ENCODE data around the gene SPIN1. TPM values are rescaled to one million over a fixed set of nuclear protein-coding genes. Genes with fewer than 3 reads are reported as not detected.
A peak's percentile ranks its signal among the peaks of the same experiment; 100 is the strongest.

SPIN1 gene
- total RNA-seq, 1 donor from 2014 or later: 29.5 TPM

- intact Hi-C loops (cut with micrococcal nuclease): no loop called here
- Mint-ChIP-seq H3K27me3 (no peaks in the 10 kb centered on the region), H3K4me1 (peaks cover 24% of the 10 kb centered on the region), H3K9me3 (no peaks in the 10 kb centered on the region), H3K27ac (no peak overlapping the region), H3K36me3 (ENCODE audit: low read depth) (peaks cover 17% of the 10 kb centered on the region), H3K4me3 (no peak overlapping the region)
- DNase-seq: no peak
These were observed 8.8 kb downstream of the SPIN1 start for GRCh38 chr9:88396836-88397577.

- Mint-ChIP-seq H3K27ac (no peak overlapping the region), H3K36me3 (ENCODE audit: low read depth) (peaks cover 12% of the 10 kb centered on the region), H3K27me3 (no peaks in the 10 kb centered on the region), H3K4me1 (peaks cover 16% of the 10 kb centered on the region), H3K9me3 (no peaks in the 10 kb centered on the region), H3K4me3 (no peak overlapping the region)
- DNase-seq: no peak
- intact Hi-C loops (cut with micrococcal nuclease): no loop called here
These were observed 9.8 kb downstream of the SPIN1 start for GRCh38 chr9:88398016-88398415.

GRCh38 chr9:88399966-88400365 lies 11.7 kb downstream of the SPIN1 start:
- Mint-ChIP-seq H3K27me3 (no peaks in the 10 kb centered on the region), H3K4me3 (no peak overlapping the region), H3K36me3 (ENCODE audit: low read depth) (peaks cover 12% of the 10 kb centered on the region), H3K9me3 (no peaks in the 10 kb centered on the region), H3K27ac (no peak overlapping the region), H3K4me1 (peaks cover 18% of the 10 kb centered on the region)
- intact Hi-C loops (cut with micrococcal nuclease): no loop called here
- no peak for DNase-seq

GRCh38 chr9:88403340-88403739 lies 15.1 kb downstream of the SPIN1 start:
- Mint-ChIP-seq H3K9me3 (no peaks in the 10 kb centered on the region), H3K27ac (no peak overlapping the region), H3K4me3 (no peak overlapping the region), H3K36me3 (ENCODE audit: low read depth) (peaks cover 14% of the 10 kb centered on the region), H3K4me1 (peaks cover 9% of the 10 kb centered on the region), H3K27me3 (no peaks in the 10 kb centered on the region)
- intact Hi-C loops (cut with micrococcal nuclease): no loop called here
- no peak for DNase-seq

- Mint-ChIP-seq H3K27ac (no peak overlapping the region), H3K27me3 (no peaks in the 10 kb centered on the region), H3K4me1 (peaks cover 9% of the 10 kb centered on the region), H3K9me3 (peaks cover 6% of the 10 kb centered on the region), H3K36me3 (ENCODE audit: low read depth) (peaks cover 23% of the 10 kb centered on the region), H3K4me3 (no peak overlapping the region)
- no peak for DNase-seq
- intact Hi-C loops (cut with micrococcal nuclease): no loop called here
These were observed 17.8 kb downstream of the SPIN1 start for GRCh38 chr9:88406051-88406450.

GRCh38 chr9:88411471-88411870 lies 23.2 kb downstream of the SPIN1 start:
- no peak overlapping the region for H3K27ac Mint-ChIP-seq
- H3K4me3 Mint-ChIP-seq: no peak overlapping the region
- peaks cover 7% of the 10 kb centered on the region for H3K4me1 Mint-ChIP-seq
- no peak for DNase-seq
- H3K27me3 Mint-ChIP-seq: no peaks in the 10 kb centered on the region
- H3K9me3 Mint-ChIP-seq: peaks cover 13% of the 10 kb centered on the region
- H3K36me3 Mint-ChIP-seq (ENCODE audit: low read depth): peaks cover 46% of the 10 kb centered on the region
- intact Hi-C loops (cut with micrococcal nuclease): no loop called here

GRCh38 chr9:88414298-88414697 lies 26.1 kb downstream of the SPIN1 start:
- Mint-ChIP-seq H3K4me1 (peaks cover 20% of the 10 kb centered on the region), H3K9me3 (peaks cover 28% of the 10 kb centered on the region), H3K27ac (no peak overlapping the region), H3K27me3 (no peaks in the 10 kb centered on the region), H3K4me3 (no peak overlapping the region), H3K36me3 (ENCODE audit: low read depth) (peaks cover 64% of the 10 kb centered on the region)
- no peak for DNase-seq
- intact Hi-C loops (cut with micrococcal nuclease): no loop called here

GRCh38 chr9:88418025-88418424 lies 29.8 kb downstream of the SPIN1 start:
- DNase-seq: no peak
- Mint-ChIP-seq H3K4me1 (peaks cover 13% of the 10 kb centered on the region), H3K9me3 (peaks cover 19% of the 10 kb centered on the region), H3K27ac (peak overlapping the region; percentile 61), H3K27me3 (no peaks in the 10 kb centered on the region), H3K4me3 (peak overlapping the region; percentile 24), H3K36me3 (ENCODE audit: low read depth) (peaks cover 73% of the 10 kb centered on the region)
- intact Hi-C loops (cut with micrococcal nuclease): no loop called here

GRCh38 chr9:88418715-88419540 lies 30.7 kb downstream of the SPIN1 start:
- H3K27ac Mint-ChIP-seq: peak overlapping the region; percentile 89
- peaks cover 13% of the 10 kb centered on the region for H3K4me1 Mint-ChIP-seq
- H3K4me3 Mint-ChIP-seq: peak overlapping the region; percentile 3
- peaks cover 73% of the 10 kb centered on the region for H3K36me3 Mint-ChIP-seq (ENCODE audit: low read depth)
- intact Hi-C loops (cut with micrococcal nuclease): no loop called here
- no peaks in the 10 kb centered on the region for H3K27me3 Mint-ChIP-seq
- peaks cover 19% of the 10 kb centered on the region for H3K9me3 Mint-ChIP-seq
- DNase-seq: peak; percentile 72

- intact Hi-C loops (cut with micrococcal nuclease): no loop called here
- H3K9me3 Mint-ChIP-seq: peaks cover 15% of the 10 kb centered on the region
These were observed 32.0 kb downstream of the SPIN1 start for GRCh38 chr9:88420227-88420626.

GRCh38 chr9:88421348-88421747 lies 33.1 kb downstream of the SPIN1 start:
- Mint-ChIP-seq H3K27me3 (no peaks in the 10 kb centered on the region), H3K9me3 (peaks cover 15% of the 10 kb centered on the region)

More at GRCh38 chr9:88420227-88420626, 32.0 kb downstream of the SPIN1 start:
- Mint-ChIP-seq H3K4me1 (peaks cover 13% of the 10 kb centered on the region), H3K27ac (no peak overlapping the region), H3K27me3 (no peaks in the 10 kb centered on the region), H3K36me3 (ENCODE audit: low read depth) (peaks cover 66% of the 10 kb centered on the region), H3K4me3 (no peak overlapping the region)
- no peak for DNase-seq

GRCh38 chr9:88425538-88425950 lies 37.3 kb downstream of the SPIN1 start:
- no peaks in the 10 kb centered on the region for H3K27me3 Mint-ChIP-seq
- H3K4me3 Mint-ChIP-seq: no peak overlapping the region
- DNase-seq: no peak
- no peak overlapping the region for H3K27ac Mint-ChIP-seq
- peaks cover 47% of the 10 kb centered on the region for H3K36me3 Mint-ChIP-seq (ENCODE audit: low read depth)
- intact Hi-C loops (cut with micrococcal nuclease): no loop called here
- H3K9me3 Mint-ChIP-seq: no peaks in the 10 kb centered on the region
- H3K4me1 Mint-ChIP-seq: peaks cover 12% of the 10 kb centered on the region

More at GRCh38 chr9:88421348-88421747, 33.1 kb downstream of the SPIN1 start:
- intact Hi-C loops (cut with micrococcal nuclease): no loop called here
- H3K36me3 Mint-ChIP-seq (ENCODE audit: low read depth): peaks cover 67% of the 10 kb centered on the region
- H3K27ac Mint-ChIP-seq: no peak overlapping the region
- H3K4me3 Mint-ChIP-seq: no peak overlapping the region
- peaks cover 16% of the 10 kb centered on the region for H3K4me1 Mint-ChIP-seq
- DNase-seq: no peak

- H3K4me3 Mint-ChIP-seq: no peak overlapping the region
These were observed 38.4 kb downstream of the SPIN1 start for GRCh38 chr9:88426651-88427050.

More at GRCh38 chr9:88426651-88427050, 38.4 kb downstream of the SPIN1 start:
- no peaks in the 10 kb centered on the region for H3K27me3 Mint-ChIP-seq
- no peak for DNase-seq
- peaks cover 42% of the 10 kb centered on the region for H3K36me3 Mint-ChIP-seq (ENCODE audit: low read depth)
- H3K27ac Mint-ChIP-seq: no peak overlapping the region
- H3K4me1 Mint-ChIP-seq: peaks cover 12% of the 10 kb centered on the region
- intact Hi-C loops (cut with micrococcal nuclease): no loop called here
- H3K9me3 Mint-ChIP-seq: no peaks in the 10 kb centered on the region

Data from activated CD4-positive, alpha-beta T cell treated with anti-CD3 and anti-CD28 coated beads, Interleukin-2, amount 10 ng/mL, durations not matched to agents 24 days and 14 days (primary cell).